H9 (cell line): ENCODE results near the gene ME3. TPM values are rescaled to one million over a fixed set of nuclear protein-coding genes. Genes with fewer than 3 reads are reported as not detected.

ENCODE experiments used
- DNase-seq: peaks from one replicate; pipeline ENCODE4 v3.0.0-alpha.2; 2017
- H2AFZ ChIP-seq: one replicate; pipeline ENCODE4 v1.6.1; 2013; ENCODE audit warnings: mild to moderate bottlenecking, low read length, control low read depth, moderate library complexity
- H2AK5ac ChIP-seq: 2 replicates; pipeline ENCODE4 v1.6.1; 2013; ENCODE audit warnings: low read length, control low read depth, mixed read lengths; ENCODE audit not compliant: insufficient read length
- H2BK120ac ChIP-seq: one replicate; pipeline ENCODE4 v1.6.1; 2013; ENCODE audit warnings: low read depth, mild to moderate bottlenecking, low read length, control low read depth, inconsistent platforms; ENCODE audit not compliant: poor library complexity, severe bottlenecking
- H2BK12ac ChIP-seq: 2 replicates; pipeline ENCODE4 v1.6.1; 2013; ENCODE audit warnings: low read length, control low read depth, mixed read lengths, low read depth; ENCODE audit not compliant: insufficient read length
- H2BK15ac ChIP-seq: 2 replicates; pipeline ENCODE4 v1.6.1; 2013; ENCODE audit warnings: low read depth, low read length, control low read depth
- H2BK20ac ChIP-seq: one replicate; pipeline ENCODE4 v1.6.1; 2013; ENCODE audit warnings: low read depth, mild to moderate bottlenecking, low read length, control low read depth, inconsistent platforms; ENCODE audit not compliant: poor library complexity, severe bottlenecking
- H2BK5ac ChIP-seq: 2 replicates; pipeline ENCODE4 v1.6.1; 2013; ENCODE audit warnings: low read length, control low read depth, mixed read lengths; ENCODE audit not compliant: insufficient read length
- H3K14ac ChIP-seq: 2 replicates; pipeline ENCODE4 v1.6.1; 2013; ENCODE audit warnings: low read length, control low read depth; ENCODE audit not compliant: insufficient read depth
- H3K18ac ChIP-seq: 2 replicates; pipeline ENCODE4 v1.6.1; 2013; ENCODE audit warnings: low read depth, mild to moderate bottlenecking, mixed read lengths, low read length, control low read depth; ENCODE audit not compliant: insufficient read length
- H3K23ac ChIP-seq: 2 replicates; pipeline ENCODE4 v1.6.1; 2013; ENCODE audit warnings: low read length, control low read depth, mixed read lengths, low read depth; ENCODE audit not compliant: insufficient read length
- H3K23me2 ChIP-seq: 2 replicates; pipeline ENCODE4 v1.6.1; 2013; ENCODE audit warnings: low read depth, mild to moderate bottlenecking, mixed read lengths, low read length, control low read depth; ENCODE audit not compliant: insufficient read length, poor library complexity, severe bottlenecking
- H3K27ac ChIP-seq: 2 replicates; pipeline ENCODE4 v1.5.1; 2013; ENCODE audit warnings: low read length, control low read depth, mixed read lengths, low read depth; ENCODE audit not compliant: insufficient read length
- H3K27me3 ChIP-seq: 2 replicates; pipeline ENCODE4 v1.6.1; 2013; ENCODE audit warnings: low read length, control low read depth, inconsistent platforms; ENCODE audit not compliant: insufficient read depth
- H3K4ac ChIP-seq: 2 replicates; pipeline ENCODE4 v1.6.1; 2013; ENCODE audit warnings: low read depth, mild to moderate bottlenecking, control low read depth, inconsistent platforms, low read length, moderate library complexity
- H3K4me1 ChIP-seq: 2 replicates; pipeline ENCODE4 v1.6.1; 2013; ENCODE audit warnings: low read length, control low read depth, inconsistent platforms; ENCODE audit not compliant: insufficient read depth
- H3K4me2 ChIP-seq: 2 replicates; pipeline ENCODE4 v1.6.1; 2013; ENCODE audit warnings: low read length, control low read depth, mixed read lengths; ENCODE audit not compliant: insufficient read length, insufficient read depth
- H3K56ac ChIP-seq: 2 replicates; pipeline ENCODE4 v1.6.1; 2013; ENCODE audit warnings: low read depth, mild to moderate bottlenecking, mixed read lengths, low read length, control low read depth; ENCODE audit not compliant: insufficient read length
- H3K79me1 ChIP-seq: 2 replicates; pipeline ENCODE4 v1.6.1; 2013; ENCODE audit warnings: low read depth, mild to moderate bottlenecking, moderate library complexity, low read length, control low read depth, inconsistent platforms; ENCODE audit not compliant: insufficient read depth, poor library complexity, severe bottlenecking
- H3K79me2 ChIP-seq: 2 replicates; pipeline ENCODE4 v1.6.1; 2013; ENCODE audit warnings: low read length, control low read depth, inconsistent platforms; ENCODE audit not compliant: insufficient read depth
- H3K9ac ChIP-seq: 2 replicates; pipeline ENCODE4 v1.6.1; 2013; ENCODE audit warnings: low read length, control low read depth, mixed read lengths; ENCODE audit not compliant: insufficient read length; ENCODE audit errors: extremely low read depth
- H3K9me3 ChIP-seq: one replicate; pipeline ENCODE4 v1.6.1; 2013; ENCODE audit warnings: low read depth, low read length, inconsistent platforms; ENCODE audit not compliant: control insufficient read depth
- H3T11ph ChIP-seq: one replicate; pipeline ENCODE4 v1.6.1; 2013; ENCODE audit warnings: mild to moderate bottlenecking, low read length, control low read depth, inconsistent platforms
- H4K20me1 ChIP-seq: one replicate; pipeline ENCODE4 v1.6.1; 2013; ENCODE audit not compliant: control insufficient read depth, insufficient read length, insufficient read depth
- H4K5ac ChIP-seq: 2 replicates; pipeline ENCODE4 v1.6.1; 2013; ENCODE audit warnings: low read depth, mild to moderate bottlenecking, mixed read lengths, low read length, control low read depth; ENCODE audit not compliant: insufficient read length
- H4K8ac ChIP-seq: replicated peaks from 2 replicates; pipeline ENCODE4 v1.6.1; 2013; ENCODE audit warnings: low read length, control low read depth, mixed read lengths, low read depth; ENCODE audit not compliant: insufficient read length
- H4K91ac ChIP-seq: 2 replicates; pipeline ENCODE4 v1.6.1; 2013; ENCODE audit warnings: low read depth, mild to moderate bottlenecking, moderate library complexity, mixed read lengths, low read length, control low read depth; ENCODE audit not compliant: insufficient read length
- H3K27ac Mint-ChIP-seq, 3 experiments: 2 replicates in 2 of 3; 3 replicates in 1 of 3; pipeline ENCODE4 v1.8.0; 2020 to 2021; ENCODE audit warnings: mixed read lengths in 3 of 3, mild to moderate bottlenecking in 1 of 3, moderate library complexity in 1 of 3
- H3K27me3 Mint-ChIP-seq: 2 replicates; pipeline ENCODE4 v1.8.0; 2021; ENCODE audit warnings: low read depth, mild to moderate bottlenecking, moderate library complexity, mixed read lengths
- H3K36me3 Mint-ChIP-seq, 3 experiments: 2 replicates in 2 of 3; 3 replicates in 1 of 3; pipeline ENCODE4 v1.8.0; 2020 to 2021; ENCODE audit warnings: low read depth in 3 of 3, mixed read lengths in 3 of 3; ENCODE audit not compliant: insufficient read depth in 1 of 3
- H3K4me1 Mint-ChIP-seq, 2 experiments: 2 replicates each; pipeline ENCODE4 v1.8.0; 2020; ENCODE audit warnings: mixed read lengths in 2 of 2
- H3K4me3 Mint-ChIP-seq, 2 experiments: 2 replicates in 1 of 2; 3 replicates in 1 of 2; pipeline ENCODE4 v1.8.0; 2020 to 2021; ENCODE audit warnings: mild to moderate bottlenecking in 2 of 2, mixed read lengths in 2 of 2, moderate library complexity in 1 of 2
- H3K9me3 Mint-ChIP-seq, 2 experiments: 2 replicates in 1 of 2; 3 replicates in 1 of 2; pipeline ENCODE4 v1.8.0; 2020; ENCODE audit warnings: mild to moderate bottlenecking in 2 of 2, mixed read lengths in 2 of 2, moderate library complexity in 1 of 2
- CTCF ChIP-seq: fragments of 200-600 bp; sonication (generic); conservative IDR thresholded peaks from 3 replicates; pipeline ENCODE4 v1.8.0; 2021; ENCODE audit warnings: antibody characterized with exemption, mild to moderate bottlenecking
- WGBS: extraction: QIAGEN DNeasy Blood & Tissue Kit; methylation state at CpG from one replicate; pipeline ENCODE4 v1.1.7; 2013; ENCODE audit warnings: missing lambda C conversion rate, low lambda C conversion rate, mixed read lengths; ENCODE audit not compliant: insufficient read length; ENCODE audit errors: extremely low coverage; 5-methylcytosine and 5-hydroxymethylcytosine counted together
- total RNA-seq: library from RNA; stranded (reverse); gene quantifications from 2 replicates; pipeline ENCODE4 v1.2.1, GENCODE V29; 2021

The ME3 gene
- total RNA-seq, 1 experiment from 2014 or later, result 2.8 TPM

GRCh38 chr11:86621854-86622253 lies 50.6 kb downstream of the ME3 start:
- H2AK5ac ChIP-seq, result no peak overlapping the region
- no peak overlapping the region for H2BK20ac ChIP-seq
- DNase-seq, result no peak
- H2BK12ac ChIP-seq, result no peak overlapping the region
- Mint-ChIP-seq H3K36me3 (0 out of 7 replicates have a peak, but pooled peaks cover 0 to 2% (median 0%) of the 10 kb centered on the region in 3 experiments), H3K27me3 (no peaks in the 10 kb centered on the region; the same call in 1 of the 2 replicates), H3K9me3 (no peaks in the 10 kb centered on the region; a peak in 3 of 5 replicates), H3K4me1 (peaks cover 9 to 13% of the 10 kb centered on the region in 2 experiments; a peak in 3 of 4 replicates), H3K27ac (no peak overlapping the region), H3K4me3 (no peak overlapping the region)
- H2BK5ac ChIP-seq, result no peak overlapping the region
- no peak overlapping the region for H3K14ac ChIP-seq
- no peaks in the 10 kb centered on the region for H3K23me2 ChIP-seq
- H2BK120ac ChIP-seq, result no peak overlapping the region
- no peak overlapping the region for H3K18ac ChIP-seq
- no peaks in the 10 kb centered on the region for H4K20me1 ChIP-seq
- no peak overlapping the region for H4K91ac ChIP-seq
- H3K56ac ChIP-seq, result no peak overlapping the region
- WGBS, result no CpG with 5 or more reads among the region's 3 CpGs
- H3K79me2 ChIP-seq, result no peaks in the 10 kb centered on the region
- no peak overlapping the region for H2BK15ac ChIP-seq
- no peak overlapping the region for H3K4me2 ChIP-seq
- no peak overlapping the region for H2AFZ ChIP-seq
- no peak overlapping the region for H3K4ac ChIP-seq
- no peaks in the 10 kb centered on the region; the same call in 1 of the 2 replicates for H3K4me1 ChIP-seq
- no peaks in the 10 kb centered on the region for H3K79me1 ChIP-seq
- no peak overlapping the region for H3T11ph ChIP-seq
- no peak overlapping the region for H3K9ac ChIP-seq
- no peak overlapping the region for H3K23ac ChIP-seq
- H4K5ac ChIP-seq, result no peak overlapping the region
- H3K27me3 ChIP-seq, result no peaks in the 10 kb centered on the region
- no peak overlapping the region for H3K27ac ChIP-seq
- H3K9me3 ChIP-seq, result no peaks in the 10 kb centered on the region
- TF ChIP-seq CTCF, result no peak
- H4K8ac ChIP-seq, result no peak overlapping the region
